ENCODE measurements around the gene PHACTR2. TPM values are rescaled to one million over a fixed set of nuclear protein-coding genes. Genes with fewer than 3 reads are reported as not detected.

PHACTR2 gene
- total and polyA plus RNA-seq, 4 donors = 4.0 to 23.8 (median 15.0) TPM

- no peak overlapping the region for H3K4me3 ChIP-seq (ENCODE audit: low read depth in 1 of 3, low read length in 3 of 3)
- no peak overlapping the region for H3K27ac ChIP-seq (ENCODE audit: low read depth in 1 of 2, low read length in 2 of 2)
- no peaks in the 10 kb centered on the region for H3K9me3 ChIP-seq (ENCODE audit: control insufficient read depth in 4 of 4, low read length in 3 of 4)
- WGBS = 69% methylated on average over 8 of the region's 8 CpGs
- H3K27me3 ChIP-seq (ENCODE audit: control insufficient read depth in 4 of 4, insufficient read depth in 4 of 4, low read length in 3 of 4) = no peaks in the 10 kb centered on the region
- peaks cover 0 to 3% (median 1%) of the 10 kb centered on the region in 4 donors for H3K4me1 ChIP-seq (ENCODE audit: control insufficient read depth in 4 of 4, insufficient read depth in 4 of 4, low read length in 3 of 4)
- no peak overlapping the region for H3K9ac ChIP-seq (ENCODE audit: low read depth in 1 of 2, low read length in 2 of 2)
- no peak for DNase-seq (ENCODE audit: low spot score)
- TF ChIP-seq SP1 (IDR thresholded peaks at IDR 0.05) = no peak
- TF ChIP-seq ZBTB33 (IDR thresholded peaks at IDR 0.05) = no peak
- no peak for TF ChIP-seq FOXA2 (IDR thresholded peaks at IDR 0.05)
- no peak for TF ChIP-seq TAF1 (conservative IDR thresholded peaks at IDR 0.05)
- no peak for TF ChIP-seq GABPA (IDR thresholded peaks at IDR 0.05 in 1 of 2, conservative IDR thresholded peaks at IDR 0.05 in 1 of 2)
- TF ChIP-seq HNF4A (conservative IDR thresholded peaks at IDR 0.05) = no peak
- no peak for TF ChIP-seq NR2F2 (IDR thresholded peaks at IDR 0.05)
- no peak for TF ChIP-seq ATF3 (IDR thresholded peaks at IDR 0.05)
- no peak for TF ChIP-seq JUND (IDR thresholded peaks at IDR 0.05)
- no peak for TF ChIP-seq REST (IDR thresholded peaks at IDR 0.05)
- H3K36me3 ChIP-seq (ENCODE audit: control insufficient read depth in 4 of 4, insufficient read depth in 3 of 4, low read depth in 1 of 4, low read length in 3 of 4) = no peaks in the 10 kb centered on the region
Observed at GRCh38 chr6:143744551-143745165, 66.9 kb downstream of the PHACTR2 start.

DNA sequence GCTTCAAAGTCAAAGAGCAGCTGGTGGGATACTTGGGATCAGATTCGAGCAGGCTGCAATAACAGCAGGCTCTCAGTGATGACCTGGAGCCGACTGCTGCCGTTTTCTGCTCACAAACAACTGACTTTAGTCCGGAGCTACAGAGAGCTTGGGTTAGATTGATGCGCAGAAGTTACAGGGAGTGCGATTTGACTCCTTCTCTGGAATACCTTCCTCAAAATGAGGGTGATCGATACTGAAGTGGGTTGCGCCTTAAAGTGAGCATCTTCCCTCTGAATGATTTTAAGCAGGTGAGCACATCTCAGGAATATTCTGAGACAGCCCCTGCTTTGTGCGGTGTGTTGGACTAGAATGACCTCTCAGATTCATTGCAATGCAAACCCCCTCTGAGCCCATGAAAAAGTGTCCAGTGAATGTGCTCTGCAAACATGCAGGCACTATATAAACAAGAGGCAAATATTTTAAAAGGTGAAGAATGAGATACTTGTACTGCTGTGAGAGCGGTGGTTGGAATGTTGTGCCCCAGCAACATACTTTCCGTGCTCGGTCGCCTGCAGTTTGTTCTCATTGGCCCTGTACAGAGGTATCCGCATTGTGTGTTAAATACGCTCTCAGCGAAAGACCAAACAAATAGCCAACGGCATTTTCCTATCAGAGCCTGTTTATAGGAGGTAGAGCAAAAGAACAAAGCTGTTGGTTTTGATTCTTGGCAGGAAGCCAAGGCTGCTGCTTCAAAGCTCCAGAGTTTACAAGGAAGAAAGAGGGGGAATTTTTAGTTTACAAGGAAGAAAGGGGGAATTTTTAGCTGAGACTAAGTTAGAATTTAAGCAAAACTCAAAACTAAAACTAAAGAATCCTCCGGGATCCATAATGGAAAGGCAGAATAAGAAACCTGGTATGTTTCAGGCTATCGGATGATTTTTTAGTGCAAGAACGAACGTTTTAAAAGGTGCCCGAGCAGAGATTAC lies 67.7 kb downstream of the PHACTR2 start:
- TF ChIP-seq GABPA (IDR thresholded peaks at IDR 0.05 in 1 of 2, conservative IDR thresholded peaks at IDR 0.05 in 1 of 2) (no peak), HNF4A (conservative IDR thresholded peaks at IDR 0.05) (no peak), EGR1 (IDR thresholded peaks at IDR 0.05; ENCODE audit: low read depth in 2 of 2) (no peak), SP1 (IDR thresholded peaks at IDR 0.05) (peak; percentile 17), HNF4G (IDR thresholded peaks at IDR 0.05) (no peak), ATF3 (IDR thresholded peaks at IDR 0.05) (no peak)
- no peak for DNase-seq (ENCODE audit: low spot score)
- H3K36me3 ChIP-seq (ENCODE audit: control insufficient read depth in 4 of 4, insufficient read depth in 3 of 4, low read depth in 1 of 4, low read length in 3 of 4) = no peaks in the 10 kb centered on the region
- no peak overlapping the region for H3K4me3 ChIP-seq (ENCODE audit: low read depth in 1 of 3, low read length in 3 of 3)
- no peaks in the 10 kb centered on the region for H3K27me3 ChIP-seq (ENCODE audit: control insufficient read depth in 4 of 4, insufficient read depth in 4 of 4, low read length in 3 of 4)
- H3K4me1 ChIP-seq (ENCODE audit: control insufficient read depth in 4 of 4, insufficient read depth in 4 of 4, low read length in 3 of 4) = peaks cover 0 to 3% (median 1%) of the 10 kb centered on the region in 4 donors
- no peaks in the 10 kb centered on the region for H3K9me3 ChIP-seq (ENCODE audit: control insufficient read depth in 4 of 4, low read length in 3 of 4)
- no peak overlapping the region for H3K27ac ChIP-seq (ENCODE audit: low read depth in 1 of 2, low read length in 2 of 2)
- no peak overlapping the region for H3K9ac ChIP-seq (ENCODE audit: low read depth in 1 of 2, low read length in 2 of 2)
- 56% methylated on average over 22 of the region's 22 CpGs for WGBS
